Measurements from ENCODE around the gene CBFB. TPM values are rescaled to one million over a fixed set of nuclear protein-coding genes. Genes with fewer than 3 reads are reported as not detected.
A peak's percentile ranks its signal among the peaks of the same experiment; 100 is the strongest.

Gene CBFB
- total and polyA plus RNA-seq, 2 of the 13 experiments (the other 11 are each of a cell fraction or from before 2014, with no cell fraction given): 22.1 to 70.8 TPM

DNA sequence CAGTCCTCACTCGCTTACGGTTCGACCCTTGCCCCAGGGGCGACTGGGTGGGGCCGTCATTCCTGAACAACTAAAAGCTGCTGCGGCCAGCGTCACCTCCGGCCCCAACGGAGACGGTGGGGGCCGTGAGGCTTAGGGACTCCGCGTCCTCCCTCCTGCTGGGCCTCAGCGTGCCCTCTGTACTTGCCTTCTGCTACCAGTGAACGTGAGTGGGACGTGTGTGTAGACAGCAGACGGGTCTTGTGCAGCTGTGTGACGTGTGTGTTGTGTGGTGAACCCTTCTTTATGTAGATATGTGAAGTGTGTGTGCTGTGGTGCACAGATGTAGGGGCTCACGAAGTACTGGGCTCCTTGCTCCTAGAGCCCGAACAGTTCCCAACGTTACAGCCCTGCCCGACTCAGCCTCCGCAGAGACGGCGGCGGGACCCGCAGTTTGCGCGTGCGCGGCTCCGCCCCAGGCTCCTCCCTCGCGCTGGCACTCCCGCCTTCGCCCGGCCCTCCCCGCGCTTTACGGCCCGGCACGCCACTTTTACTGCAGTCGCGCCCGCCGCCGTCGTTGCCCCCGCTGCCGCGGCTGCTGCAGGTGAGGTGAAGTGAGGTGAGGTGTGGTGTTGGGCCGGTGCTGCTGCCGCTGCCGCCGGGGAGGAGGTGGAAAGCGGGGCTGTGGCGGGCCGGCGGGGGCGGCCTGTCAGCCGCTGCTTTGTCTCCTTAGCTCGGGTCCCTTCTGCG is 80.6 kb downstream of the CBFB start, which contains the start of gene PHAF1 (continued):
- TF ChIP-seq, protein P1, sequence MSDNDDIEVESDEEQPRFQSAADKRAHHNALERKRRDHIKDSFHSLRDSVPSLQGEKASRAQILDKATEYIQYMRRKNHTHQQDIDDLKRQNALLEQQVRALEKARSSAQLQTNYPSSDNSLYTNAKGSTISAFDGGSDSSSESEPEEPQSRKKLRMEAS (IDR thresholded peaks at IDR 0.05): peak; percentile 85
- TF ChIP-seq, protein P2, sequence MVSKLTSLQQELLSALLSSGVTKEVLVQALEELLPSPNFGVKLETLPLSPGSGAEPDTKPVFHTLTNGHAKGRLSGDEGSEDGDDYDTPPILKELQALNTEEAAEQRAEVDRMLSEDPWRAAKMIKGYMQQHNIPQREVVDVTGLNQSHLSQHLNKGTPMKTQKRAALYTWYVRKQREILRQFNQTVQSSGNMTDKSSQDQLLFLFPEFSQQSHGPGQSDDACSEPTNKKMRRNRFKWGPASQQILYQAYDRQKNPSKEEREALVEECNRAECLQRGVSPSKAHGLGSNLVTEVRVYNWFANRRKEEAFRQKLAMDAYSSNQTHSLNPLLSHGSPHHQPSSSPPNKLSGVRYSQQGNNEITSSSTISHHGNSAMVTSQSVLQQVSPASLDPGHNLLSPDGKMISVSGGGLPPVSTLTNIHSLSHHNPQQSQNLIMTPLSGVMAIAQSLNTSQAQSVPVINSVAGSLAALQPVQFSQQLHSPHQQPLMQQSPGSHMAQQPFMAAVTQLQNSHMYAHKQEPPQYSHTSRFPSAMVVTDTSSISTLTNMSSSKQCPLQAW (CRISPR knock-in tag; IDR thresholded peaks at IDR 0.05): peak; percentile 87; the same call in 1 of the 2 replicates
- TF ChIP-seq ZMAT3 (CRISPR knock-in tag; conservative IDR thresholded peaks at IDR 0.05) (peak; percentile 90; the same call in 1 of the 2 replicates), MZF1 (CRISPR knock-in tag; IDR thresholded peaks at IDR 0.05; ENCODE audit: borderline replicate concordance) (peak; percentile 76; the same call in 1 of the 2 replicates), ETV5 (CRISPR knock-in tag; IDR thresholded peaks at IDR 0.05; ENCODE audit: borderline replicate concordance) (peak; percentile 82), FOXK1 (CRISPR knock-in tag; IDR thresholded peaks at IDR 0.05; ENCODE audit: borderline replicate concordance, low read depth) (peak; percentile 64), ZFP1 (CRISPR knock-in tag; IDR thresholded peaks at IDR 0.05) (peak; percentile 61; the same call in 1 of the 2 replicates), ZNF83 (CRISPR knock-in tag; IDR thresholded peaks at IDR 0.05; ENCODE audit: borderline replicate concordance) (peak; percentile 59), POLR2AphosphoS2 (IDR thresholded peaks at IDR 0.05; ENCODE audit: low read depth, low read length) (no peak), ZNF570 (CRISPR knock-in tag; IDR thresholded peaks at IDR 0.05; ENCODE audit: borderline replicate concordance) (no peak), SIX4 (CRISPR knock-in tag; IDR thresholded peaks at IDR 0.05) (peak; percentile 61), CBX2 (IDR thresholded peaks at IDR 0.05; ENCODE audit: low read depth, low read length) (no peak), CBX2 (CRISPR knock-in tag; IDR thresholded peaks at IDR 0.05; ENCODE audit: low read depth) (0 out of 2 replicates have a peak, but pooled peaks have one; percentile 82), HOXA3 (CRISPR knock-in tag; IDR thresholded peaks at IDR 0.05) (peak; percentile 80), PAF1 (CRISPR knock-in tag; IDR thresholded peaks at IDR 0.05) (peak; percentile 57; the same call in 1 of the 2 replicates), CBFB (CRISPR knock-in tag; IDR thresholded peaks at IDR 0.05) (peak; percentile 37; the same call in 1 of the 2 replicates), ARHGAP35 (CRISPR knock-in tag; IDR thresholded peaks at IDR 0.05; ENCODE audit: borderline replicate concordance) (peak; percentile 88), REL (CRISPR knock-in tag; conservative IDR thresholded peaks at IDR 0.05) (peak; percentile 90; the same call in 1 of the 2 replicates), NR2F6 (IDR thresholded peaks at IDR 0.05) (peak; percentile 52; the same call in 1 of the 2 replicates), NR2F6 (CRISPR knock-in tag; IDR thresholded peaks at IDR 0.05) (no peak), ZNF382 (CRISPR knock-in tag; IDR thresholded peaks at IDR 0.05; ENCODE audit: borderline replicate concordance) (no peak), ZNF101 (CRISPR knock-in tag; IDR thresholded peaks at IDR 0.05; ENCODE audit: borderline replicate concordance, low read depth) (no peak)
- TF ChIP-seq, protein P3, sequence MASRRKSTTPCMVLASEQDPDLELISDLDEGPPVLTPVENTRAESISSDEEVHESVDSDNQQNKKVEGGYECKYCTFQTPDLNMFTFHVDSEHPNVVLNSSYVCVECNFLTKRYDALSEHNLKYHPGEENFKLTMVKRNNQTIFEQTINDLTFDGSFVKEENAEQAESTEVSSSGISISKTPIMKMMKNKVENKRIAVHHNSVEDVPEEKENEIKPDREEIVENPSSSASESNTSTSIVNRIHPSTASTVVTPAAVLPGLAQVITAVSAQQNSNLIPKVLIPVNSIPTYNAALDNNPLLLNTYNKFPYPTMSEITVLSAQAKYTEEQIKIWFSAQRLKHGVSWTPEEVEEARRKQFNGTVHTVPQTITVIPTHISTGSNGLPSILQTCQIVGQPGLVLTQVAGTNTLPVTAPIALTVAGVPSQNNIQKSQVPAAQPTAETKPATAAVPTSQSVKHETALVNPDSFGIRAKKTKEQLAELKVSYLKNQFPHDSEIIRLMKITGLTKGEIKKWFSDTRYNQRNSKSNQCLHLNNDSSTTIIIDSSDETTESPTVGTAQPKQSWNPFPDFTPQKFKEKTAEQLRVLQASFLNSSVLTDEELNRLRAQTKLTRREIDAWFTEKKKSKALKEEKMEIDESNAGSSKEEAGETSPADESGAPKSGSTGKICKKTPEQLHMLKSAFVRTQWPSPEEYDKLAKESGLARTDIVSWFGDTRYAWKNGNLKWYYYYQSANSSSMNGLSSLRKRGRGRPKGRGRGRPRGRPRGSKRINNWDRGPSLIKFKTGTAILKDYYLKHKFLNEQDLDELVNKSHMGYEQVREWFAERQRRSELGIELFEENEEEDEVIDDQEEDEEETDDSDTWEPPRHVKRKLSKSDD (CRISPR knock-in tag; IDR thresholded peaks at IDR 0.05; ENCODE audit: low read depth): peak; percentile 88
- TF ChIP-seq, protein P4, sequence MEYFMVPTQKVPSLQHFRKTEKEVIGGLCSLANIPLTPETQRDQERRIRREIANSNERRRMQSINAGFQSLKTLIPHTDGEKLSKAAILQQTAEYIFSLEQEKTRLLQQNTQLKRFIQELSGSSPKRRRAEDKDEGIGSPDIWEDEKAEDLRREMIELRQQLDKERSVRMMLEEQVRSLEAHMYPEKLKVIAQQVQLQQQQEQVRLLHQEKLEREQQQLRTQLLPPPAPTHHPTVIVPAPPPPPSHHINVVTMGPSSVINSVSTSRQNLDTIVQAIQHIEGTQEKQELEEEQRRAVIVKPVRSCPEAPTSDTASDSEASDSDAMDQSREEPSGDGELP (IDR thresholded peaks at IDR 0.05; ENCODE audit: borderline replicate concordance, low read depth): peak; percentile 68; the same call in 1 of the 2 replicates
- TF ChIP-seq, protein P5, sequence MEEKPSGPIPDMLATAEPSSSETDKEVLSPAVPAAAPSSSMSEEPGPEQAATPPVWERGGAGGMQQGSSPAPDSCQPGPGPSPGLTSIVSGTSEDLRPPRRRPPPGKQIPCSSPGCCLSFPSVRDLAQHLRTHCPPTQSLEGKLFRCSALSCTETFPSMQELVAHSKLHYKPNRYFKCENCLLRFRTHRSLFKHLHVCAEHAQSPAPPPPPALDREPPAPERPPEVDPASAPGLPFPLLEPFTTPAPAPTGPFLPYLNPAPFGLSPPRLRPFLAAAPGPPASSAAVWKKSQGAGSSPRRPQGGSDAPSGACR (CRISPR knock-in tag; IDR thresholded peaks at IDR 0.05): peak; percentile 98
